WTC11 (cell line): Measurements from ENCODE around the gene ALK. TPM values are rescaled to one million over a fixed set of nuclear protein-coding genes. Genes with fewer than 3 reads are reported as not detected.

Experiments
- ATAC-seq: fragments of 200-7000 bp; cut with Tn5 transposase; 2 replicates; pipeline ENCODE4 v1.10.0; 2021; ENCODE audit warnings: mild to moderate bottlenecking, moderate library complexity
- CTCF ChIA-PET: fragments of 300-600 bp; sonication (Branson Sonifier 250); formaldehyde crosslinking; loops from one replicate; lab custom pipeline; 2021; ENCODE audit warnings: antibody characterized with exemption; lab: Charles Lee
- POLR2A ChIA-PET: fragments of 350-600 bp; sonication (Branson Sonifier 250); formaldehyde crosslinking; loops from one replicate; lab custom pipeline; 2021; ENCODE audit warnings: antibody characterized with exemption; lab: Charles Lee
- DNase-seq: peaks from one replicate; pipeline ENCODE4 v3.0.0; 2021; ENCODE audit warnings: low spot score
- H3K27ac Mint-ChIP-seq: 2 replicates; pipeline ENCODE4 v1.8.0; 2021; ENCODE audit warnings: mixed read lengths
- H3K27me3 Mint-ChIP-seq: 2 replicates; pipeline ENCODE4 v1.8.0; 2021; ENCODE audit warnings: low read depth, mild to moderate bottlenecking, moderate library complexity, mixed read lengths
- H3K36me3 Mint-ChIP-seq: 2 replicates; pipeline ENCODE4 v1.8.0; 2021; ENCODE audit warnings: mixed read lengths
- H3K4me1 Mint-ChIP-seq: 2 replicates; pipeline ENCODE4 v1.8.0; 2022; ENCODE audit warnings: mixed read lengths
- H3K4me3 Mint-ChIP-seq: 2 replicates; pipeline ENCODE4 v1.8.0; 2021; ENCODE audit warnings: mild to moderate bottlenecking, moderate library complexity, mixed read lengths
- H3K9me3 Mint-ChIP-seq: 2 replicates; pipeline ENCODE4 v1.8.0; 2021; ENCODE audit warnings: mixed read lengths
- CREM ChIP-seq: sonication (generic); formaldehyde crosslinking; IDR thresholded peaks from 2 replicates; pipeline ENCODE4 v1.8.1; 2022; ENCODE audit warnings: mild to moderate bottlenecking, missing genetic modification reagents, moderate library complexity
- FOXK1 ChIP-seq: sonication (generic); formaldehyde crosslinking; IDR thresholded peaks from 2 replicates; pipeline ENCODE4 v1.8.0; 2022; ENCODE audit warnings: mild to moderate bottlenecking, moderate library complexity, missing genetic modification reagents
- GTF2I ChIP-seq: fragments of 250-450 bp; sonication (Bioruptor Pico); conservative IDR thresholded peaks from 2 replicates; pipeline ENCODE4 v1.4.0; 2021; ENCODE audit warnings: mild to moderate bottlenecking
- NR2C2 ChIP-seq: sonication (generic); formaldehyde crosslinking; IDR thresholded peaks from 2 replicates; pipeline ENCODE4 v1.8.0; 2022; ENCODE audit warnings: mild to moderate bottlenecking, missing genetic modification reagents
- RELA ChIP-seq: sonication (generic); formaldehyde crosslinking; IDR thresholded peaks from 2 replicates; pipeline ENCODE4 v1.8.1; 2022; ENCODE audit warnings: missing genetic modification reagents, mild to moderate bottlenecking, borderline replicate concordance
- SMAD3 ChIP-seq: sonication (generic); formaldehyde crosslinking; IDR thresholded peaks from 2 replicates; pipeline ENCODE4 v1.8.0; 2022; ENCODE audit warnings: missing genetic modification reagents, mild to moderate bottlenecking, borderline replicate concordance
- SMAD4 ChIP-seq: sonication (generic); formaldehyde crosslinking; IDR thresholded peaks from 2 replicates; pipeline ENCODE4 v1.8.0; 2022; ENCODE audit warnings: mild to moderate bottlenecking, missing genetic modification reagents
- TCF7 ChIP-seq: sonication (generic); formaldehyde crosslinking; IDR thresholded peaks from 2 replicates; pipeline ENCODE4 v1.8.0; 2022; ENCODE audit warnings: mild to moderate bottlenecking, low read depth, missing genetic modification reagents, moderate library complexity
- TP53 ChIP-seq: sonication (generic); formaldehyde crosslinking; IDR thresholded peaks from 2 replicates; pipeline ENCODE4 v1.8.1; 2023; ENCODE audit warnings: mild to moderate bottlenecking, missing genetic modification reagents
- ZNF138 ChIP-seq: sonication (generic); formaldehyde crosslinking; conservative IDR thresholded peaks from 2 replicates; pipeline ENCODE4 v1.8.1; 2022; ENCODE audit warnings: mild to moderate bottlenecking, moderate library complexity, missing genetic modification reagents
- ZNF219 ChIP-seq: sonication (generic); formaldehyde crosslinking; IDR thresholded peaks from 2 replicates; pipeline ENCODE4 v1.8.0; 2023; ENCODE audit warnings: missing genetic modification reagents, mild to moderate bottlenecking, borderline replicate concordance
- total RNA-seq: library from RNA; stranded (reverse); gene quantifications from 3 replicates; pipeline ENCODE4 v1.2.3, GENCODE V29; 2021
- TF ChIP-seq, protein P1 (sequence below): sonication (generic); formaldehyde crosslinking; IDR thresholded peaks from 2 replicates; pipeline ENCODE4 v1.8.0; 2022; ENCODE audit warnings: mild to moderate bottlenecking, missing genetic modification reagents
- TF ChIP-seq, protein P2 (sequence below): sonication (generic); formaldehyde crosslinking; IDR thresholded peaks from 2 replicates; pipeline ENCODE4 v1.8.0; 2023; ENCODE audit warnings: mild to moderate bottlenecking, missing genetic modification reagents
- TF ChIP-seq, protein P3 (sequence below): sonication (generic); formaldehyde crosslinking; IDR thresholded peaks from 2 replicates; pipeline ENCODE4 v1.8.1; 2023; ENCODE audit warnings: mild to moderate bottlenecking, moderate library complexity, missing genetic modification reagents

ALK gene
- total RNA-seq, 1 experiment from 2014 or later = not detected

DNA sequence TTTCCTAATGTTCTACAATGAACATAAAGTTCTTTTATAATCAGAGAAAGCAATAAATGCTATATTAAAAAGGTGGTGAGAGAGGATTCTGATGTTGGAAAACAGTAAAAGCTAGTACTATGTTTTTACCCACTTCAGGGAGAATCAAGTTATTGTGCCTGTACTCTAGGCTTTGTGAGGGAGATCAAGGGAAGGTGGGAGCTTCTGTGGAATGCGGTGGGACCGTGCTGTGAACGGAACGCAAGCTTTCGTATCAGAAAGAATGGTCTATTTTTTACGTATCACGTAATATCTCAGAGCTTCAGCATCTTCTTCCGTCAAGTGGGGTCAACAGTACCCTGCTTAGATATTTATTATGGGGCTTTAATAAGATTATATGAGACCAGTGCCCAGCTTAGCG is 613.0 kb downstream of the ALK start:
- Mint-ChIP-seq H3K9me3 (no peaks in the 10 kb centered on the region; the same call in 1 of the 2 replicates), H3K27me3 (no peaks in the 10 kb centered on the region), H3K36me3 (no peaks in the 10 kb centered on the region), H3K4me1 (peaks cover 10% of the 10 kb centered on the region), H3K27ac (no peak overlapping the region), H3K4me3 (no peak overlapping the region)
- ATAC-seq (no peak), DNase-seq (no peak)
- TF ChIP-seq RELA (CRISPR knock-in tag) (no peak), ZNF219 (CRISPR knock-in tag) (no peak), GTF2I (CRISPR knock-in tag) (no peak), FOXK1 (CRISPR knock-in tag) (no peak)
- TF ChIP-seq, protein P1, sequence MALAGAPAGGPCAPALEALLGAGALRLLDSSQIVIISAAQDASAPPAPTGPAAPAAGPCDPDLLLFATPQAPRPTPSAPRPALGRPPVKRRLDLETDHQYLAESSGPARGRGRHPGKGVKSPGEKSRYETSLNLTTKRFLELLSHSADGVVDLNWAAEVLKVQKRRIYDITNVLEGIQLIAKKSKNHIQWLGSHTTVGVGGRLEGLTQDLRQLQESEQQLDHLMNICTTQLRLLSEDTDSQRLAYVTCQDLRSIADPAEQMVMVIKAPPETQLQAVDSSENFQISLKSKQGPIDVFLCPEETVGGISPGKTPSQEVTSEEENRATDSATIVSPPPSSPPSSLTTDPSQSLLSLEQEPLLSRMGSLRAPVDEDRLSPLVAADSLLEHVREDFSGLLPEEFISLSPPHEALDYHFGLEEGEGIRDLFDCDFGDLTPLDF (CRISPR knock-in tag) = no peak
- TF ChIP-seq, all 79 proteins: peak for 0
- ChIA-PET CTCF (interaction anchor here (0.5 to 2.5 kb wide), 23 partner anchors 10 to 613 kb away, joined by 3 to 25 read pairs (median 6); partner anchors contain the start of gene ALK), POLR2A (no interaction called here)

DNA sequence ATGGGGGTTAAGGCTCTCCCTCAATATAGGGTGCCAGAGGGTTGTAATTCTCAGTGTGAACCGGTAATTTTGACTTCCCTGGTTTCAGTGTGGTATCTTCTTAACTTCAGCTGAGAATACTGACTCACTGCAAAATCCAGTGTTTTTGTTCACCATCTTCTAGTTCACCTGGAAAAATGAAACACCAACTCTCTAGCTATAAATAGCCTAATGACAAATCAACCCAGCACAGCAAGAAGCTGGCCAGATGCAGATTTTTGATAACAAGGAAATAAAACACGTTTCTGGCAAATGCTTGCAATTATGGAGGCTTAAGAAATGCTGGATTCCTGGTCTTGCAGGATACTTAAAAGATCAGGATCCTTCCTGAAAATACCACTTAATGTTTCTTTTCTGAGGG is 613.9 kb downstream of the ALK start:
- ATAC-seq = no peak
- TF ChIP-seq SMAD3 (no peak), ZNF138 (CRISPR knock-in tag) (no peak), CREM (CRISPR knock-in tag) (no peak), SMAD4 (no peak)
- TF ChIP-seq, protein P1 (CRISPR knock-in tag) = no peak
- ChIA-PET CTCF (no interaction called here), POLR2A (no interaction called here)
- no peak for DNase-seq
- Mint-ChIP-seq H3K9me3 (no peaks in the 10 kb centered on the region; the same call in 1 of the 2 replicates), H3K27me3 (no peaks in the 10 kb centered on the region), H3K36me3 (no peaks in the 10 kb centered on the region), H3K27ac (no peak overlapping the region), H3K4me1 (peaks cover 10% of the 10 kb centered on the region), H3K4me3 (no peak overlapping the region)

DNA sequence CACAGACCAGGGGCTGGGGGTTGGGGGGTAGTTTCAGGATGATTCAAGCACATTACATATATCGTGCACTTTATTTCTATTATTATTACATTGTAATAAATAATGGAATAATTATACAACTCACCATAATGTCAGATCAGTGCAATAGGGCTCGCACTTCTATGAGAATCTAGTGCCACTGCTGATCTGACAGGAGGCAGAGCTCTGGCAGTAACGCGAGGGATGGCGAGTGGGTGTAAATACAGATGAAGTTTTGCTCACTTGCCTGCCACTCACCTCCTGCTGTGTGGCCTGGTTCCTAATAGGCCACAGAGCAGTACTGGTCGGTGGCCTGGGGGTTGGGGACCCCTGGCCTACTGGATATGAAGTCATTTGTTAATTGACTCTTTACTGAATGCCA is 615.6 kb downstream of the ALK start:
- Mint-ChIP-seq H3K4me3 (no peak overlapping the region), H3K4me1 (peaks cover 10% of the 10 kb centered on the region), H3K27ac (no peak overlapping the region), H3K9me3 (peaks cover 5% of the 10 kb centered on the region), H3K36me3 (no peaks in the 10 kb centered on the region), H3K27me3 (no peaks in the 10 kb centered on the region)
- TF ChIP-seq, protein P2, sequence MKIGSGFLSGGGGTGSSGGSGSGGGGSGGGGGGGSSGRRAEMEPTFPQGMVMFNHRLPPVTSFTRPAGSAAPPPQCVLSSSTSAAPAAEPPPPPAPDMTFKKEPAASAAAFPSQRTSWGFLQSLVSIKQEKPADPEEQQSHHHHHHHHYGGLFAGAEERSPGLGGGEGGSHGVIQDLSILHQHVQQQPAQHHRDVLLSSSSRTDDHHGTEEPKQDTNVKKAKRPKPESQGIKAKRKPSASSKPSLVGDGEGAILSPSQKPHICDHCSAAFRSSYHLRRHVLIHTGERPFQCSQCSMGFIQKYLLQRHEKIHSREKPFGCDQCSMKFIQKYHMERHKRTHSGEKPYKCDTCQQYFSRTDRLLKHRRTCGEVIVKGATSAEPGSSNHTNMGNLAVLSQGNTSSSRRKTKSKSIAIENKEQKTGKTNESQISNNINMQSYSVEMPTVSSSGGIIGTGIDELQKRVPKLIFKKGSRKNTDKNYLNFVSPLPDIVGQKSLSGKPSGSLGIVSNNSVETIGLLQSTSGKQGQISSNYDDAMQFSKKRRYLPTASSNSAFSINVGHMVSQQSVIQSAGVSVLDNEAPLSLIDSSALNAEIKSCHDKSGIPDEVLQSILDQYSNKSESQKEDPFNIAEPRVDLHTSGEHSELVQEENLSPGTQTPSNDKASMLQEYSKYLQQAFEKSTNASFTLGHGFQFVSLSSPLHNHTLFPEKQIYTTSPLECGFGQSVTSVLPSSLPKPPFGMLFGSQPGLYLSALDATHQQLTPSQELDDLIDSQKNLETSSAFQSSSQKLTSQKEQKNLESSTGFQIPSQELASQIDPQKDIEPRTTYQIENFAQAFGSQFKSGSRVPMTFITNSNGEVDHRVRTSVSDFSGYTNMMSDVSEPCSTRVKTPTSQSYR (CRISPR knock-in tag) = no peak
- TF ChIP-seq TP53 (CRISPR knock-in tag) (no peak), RELA (CRISPR knock-in tag) (no peak), NR2C2 (CRISPR knock-in tag) (no peak), TCF7 (CRISPR knock-in tag) (no peak)
- TF ChIP-seq, protein P3, sequence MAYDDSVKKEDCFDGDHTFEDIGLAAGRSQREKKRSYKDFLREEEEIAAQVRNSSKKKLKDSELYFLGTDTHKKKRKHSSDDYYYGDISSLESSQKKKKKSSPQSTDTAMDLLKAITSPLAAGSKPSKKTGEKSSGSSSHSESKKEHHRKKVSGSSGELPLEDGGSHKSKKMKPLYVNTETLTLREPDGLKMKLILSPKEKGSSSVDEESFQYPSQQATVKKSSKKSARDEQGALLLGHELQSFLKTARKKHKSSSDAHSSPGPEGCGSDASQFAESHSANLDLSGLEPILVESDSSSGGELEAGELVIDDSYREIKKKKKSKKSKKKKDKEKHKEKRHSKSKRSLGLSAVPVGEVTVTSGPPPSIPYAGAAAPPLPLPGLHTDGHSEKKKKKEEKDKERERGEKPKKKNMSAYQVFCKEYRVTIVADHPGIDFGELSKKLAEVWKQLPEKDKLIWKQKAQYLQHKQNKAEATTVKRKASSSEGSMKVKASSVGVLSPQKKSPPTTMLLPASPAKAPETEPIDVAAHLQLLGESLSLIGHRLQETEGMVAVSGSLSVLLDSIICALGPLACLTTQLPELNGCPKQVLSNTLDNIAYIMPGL (CRISPR knock-in tag) = no peak
- no peak for DNase-seq
- ATAC-seq = no peak
- ChIA-PET CTCF (no interaction called here), POLR2A (no interaction called here)
